ACHN (cell line): ENCODE data around the gene MAPT.
A peak's percentile ranks its signal among the peaks of the same experiment; 100 is the strongest.
"Not testable (repeated sequence)": the region's sequence is repeated elsewhere in the genome, so short reads cannot be mapped to it uniquely, and the experiment has no call there.

Experiments
- DNase-seq: peaks from one replicate; pipeline ENCODE4 v3.0.0-alpha.2; 2015
- in situ Hi-C: cut with HindIII; loops from 2 replicates; pipeline ENCODE4 v1.10.0; 2017; ENCODE audit warnings: low sequenced_read_pairs, low pct_ligation_motif_present, low pct_unique_long_range_greater_than_20kb

The MAPT gene

DNA sequence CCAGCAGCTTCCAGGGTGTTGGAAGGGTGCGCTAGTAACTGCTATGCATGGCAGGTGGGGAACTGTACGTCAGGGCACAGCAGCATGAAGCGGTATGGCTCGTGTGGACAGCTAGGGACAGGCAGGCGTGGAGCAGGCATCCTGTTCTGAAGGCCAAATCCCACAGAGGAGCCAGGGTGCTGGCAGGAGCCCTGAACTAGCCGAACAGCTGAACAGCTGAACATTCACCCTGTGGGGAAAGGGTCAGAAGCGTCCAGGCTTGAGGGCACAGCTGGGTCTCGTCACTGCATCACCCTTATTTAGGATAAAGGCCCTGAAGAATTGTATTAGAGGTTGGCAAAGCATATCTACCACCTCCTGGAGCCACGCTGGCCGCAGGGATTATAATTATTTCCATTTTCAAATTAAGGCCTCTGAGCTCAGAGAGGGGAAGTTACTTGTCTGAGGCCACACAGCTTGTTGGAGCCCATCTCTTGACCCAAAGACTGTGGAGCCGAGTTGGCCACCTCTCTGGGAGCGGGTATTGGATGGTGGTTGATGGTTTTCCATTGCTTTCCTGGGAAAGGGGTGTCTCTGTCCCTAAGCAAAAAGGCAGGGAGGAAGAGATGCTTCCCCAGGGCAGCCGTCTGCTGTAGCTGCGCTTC, 101.4 kb downstream of the MAPT start:
- in situ Hi-C loops: no loop called here
- DNase-seq: no peak

DNA sequence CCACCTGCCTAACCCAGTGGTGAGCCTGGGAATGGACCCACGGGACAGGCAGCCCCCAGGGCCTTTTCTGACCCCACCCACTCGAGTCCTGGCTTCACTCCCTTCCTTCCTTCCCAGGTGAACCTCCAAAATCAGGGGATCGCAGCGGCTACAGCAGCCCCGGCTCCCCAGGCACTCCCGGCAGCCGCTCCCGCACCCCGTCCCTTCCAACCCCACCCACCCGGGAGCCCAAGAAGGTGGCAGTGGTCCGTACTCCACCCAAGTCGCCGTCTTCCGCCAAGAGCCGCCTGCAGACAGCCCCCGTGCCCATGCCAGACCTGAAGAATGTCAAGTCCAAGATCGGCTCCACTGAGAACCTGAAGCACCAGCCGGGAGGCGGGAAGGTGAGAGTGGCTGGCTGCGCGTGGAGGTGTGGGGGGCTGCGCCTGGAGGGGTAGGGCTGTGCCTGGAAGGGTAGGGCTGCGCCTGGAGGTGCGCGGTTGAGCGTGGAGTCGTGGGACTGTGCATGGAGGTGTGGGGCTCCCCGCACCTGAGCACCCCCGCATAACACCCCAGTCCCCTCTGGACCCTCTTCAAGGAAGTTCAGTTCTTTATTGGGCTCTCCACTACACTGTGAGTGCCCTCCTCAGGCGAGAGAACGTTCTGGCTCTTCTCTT, 102.1 kb downstream of the MAPT start:
- DNase-seq: no peak
- in situ Hi-C loops: no loop called here

DNA sequence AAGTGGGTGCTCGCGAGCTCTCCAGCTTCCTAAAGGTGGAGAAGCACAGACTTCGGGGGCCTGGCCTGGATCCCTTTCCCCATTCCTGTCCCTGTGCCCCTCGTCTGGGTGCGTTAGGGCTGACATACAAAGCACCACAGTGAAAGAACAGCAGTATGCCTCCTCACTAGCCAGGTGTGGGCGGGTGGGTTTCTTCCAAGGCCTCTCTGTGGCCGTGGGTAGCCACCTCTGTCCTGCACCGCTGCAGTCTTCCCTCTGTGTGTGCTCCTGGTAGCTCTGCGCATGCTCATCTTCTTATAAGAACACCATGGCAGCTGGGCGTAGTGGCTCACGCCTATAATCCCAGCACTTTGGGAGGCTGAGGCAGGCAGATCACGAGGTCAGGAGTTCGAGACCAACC, 102.8 kb downstream of the MAPT start:
- in situ Hi-C loops: no loop called here

DNA sequence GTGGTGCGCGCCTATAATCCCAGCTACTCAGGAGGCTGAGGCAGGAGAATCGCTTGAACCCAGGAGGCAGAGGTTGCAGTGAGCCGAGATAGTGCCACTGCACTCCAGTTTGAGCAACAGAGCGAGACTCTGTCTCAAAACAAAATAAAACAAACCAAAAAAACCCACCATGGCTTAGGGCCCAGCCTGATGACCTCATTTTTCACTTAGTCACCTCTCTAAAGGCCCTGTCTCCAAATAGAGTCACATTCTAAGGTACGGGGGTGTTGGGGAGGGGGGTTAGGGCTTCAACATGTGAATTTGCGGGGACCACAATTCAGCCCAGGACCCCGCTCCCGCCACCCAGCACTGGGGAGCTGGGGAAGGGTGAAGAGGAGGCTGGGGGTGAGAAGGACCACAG, 103.3 kb downstream of the MAPT start:
- no peak for DNase-seq

More for the DNA sequence above, 102.8 kb downstream of the MAPT start:
- DNase-seq: no peak

DNA sequence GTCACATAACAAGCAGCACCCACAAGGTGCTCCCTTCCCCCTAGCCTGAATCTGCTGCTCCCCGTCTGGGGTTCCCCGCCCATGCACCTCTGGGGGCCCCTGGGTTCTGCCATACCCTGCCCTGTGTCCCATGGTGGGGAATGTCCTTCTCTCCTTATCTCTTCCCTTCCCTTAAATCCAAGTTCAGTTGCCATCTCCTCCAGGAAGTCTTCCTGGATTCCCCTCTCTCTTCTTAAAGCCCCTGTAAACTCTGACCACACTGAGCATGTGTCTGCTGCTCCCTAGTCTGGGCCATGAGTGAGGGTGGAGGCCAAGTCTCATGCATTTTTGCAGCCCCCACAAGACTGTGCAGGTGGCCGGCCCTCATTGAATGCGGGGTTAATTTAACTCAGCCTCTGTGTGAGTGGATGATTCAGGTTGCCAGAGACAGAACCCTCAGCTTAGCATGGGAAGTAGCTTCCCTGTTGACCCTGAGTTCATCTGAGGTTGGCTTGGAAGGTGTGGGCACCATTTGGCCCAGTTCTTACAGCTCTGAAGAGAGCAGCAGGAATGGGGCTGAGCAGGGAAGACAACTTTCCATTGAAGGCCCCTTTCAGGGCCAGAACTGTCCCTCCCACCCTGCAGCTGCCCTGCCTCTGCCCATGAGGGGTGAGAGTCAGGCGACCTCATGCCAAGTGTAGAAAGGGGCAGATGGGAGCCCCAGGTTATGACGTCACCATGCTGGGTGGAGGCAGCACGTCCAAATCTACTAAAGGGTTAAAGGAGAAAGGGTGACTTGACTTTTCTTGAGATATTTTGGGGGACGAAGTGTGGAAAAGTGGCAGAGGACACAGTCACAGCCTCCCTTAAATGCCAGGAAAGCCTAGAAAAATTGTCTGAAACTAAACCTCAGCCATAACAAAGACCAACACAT, 104.9 kb downstream of the MAPT start, which contains the start of gene STH:
Gene STH (plus strand): TSS at position 264 of the 913 bp plus-strand sequence. CDS start 30 bp downstream, at position 294.
- in situ Hi-C loops: no loop called here
- DNase-seq: no peak

More for the DNA sequence above, 103.3 kb downstream of the MAPT start:
- in situ Hi-C loops: no loop called here

DNA sequence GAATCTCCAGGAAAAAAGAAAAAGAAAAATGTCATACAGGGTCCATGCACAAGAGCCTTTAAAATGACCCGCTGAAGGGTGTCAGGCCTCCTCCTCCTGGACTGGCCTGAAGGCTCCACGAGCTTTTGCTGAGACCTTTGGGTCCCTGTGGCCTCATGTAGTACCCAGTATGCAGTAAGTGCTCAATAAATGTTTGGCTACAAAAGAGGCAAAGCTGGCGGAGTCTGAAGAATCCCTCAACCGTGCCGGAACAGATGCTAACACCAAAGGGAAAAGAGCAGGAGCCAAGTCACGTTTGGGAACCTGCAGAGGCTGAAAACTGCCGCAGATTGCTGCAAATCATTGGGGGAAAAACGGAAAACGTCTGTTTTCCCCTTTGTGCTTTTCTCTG, 105.5 kb downstream of the MAPT start:
- DNase-seq: no peak
- in situ Hi-C loops: no loop called here

DNA sequence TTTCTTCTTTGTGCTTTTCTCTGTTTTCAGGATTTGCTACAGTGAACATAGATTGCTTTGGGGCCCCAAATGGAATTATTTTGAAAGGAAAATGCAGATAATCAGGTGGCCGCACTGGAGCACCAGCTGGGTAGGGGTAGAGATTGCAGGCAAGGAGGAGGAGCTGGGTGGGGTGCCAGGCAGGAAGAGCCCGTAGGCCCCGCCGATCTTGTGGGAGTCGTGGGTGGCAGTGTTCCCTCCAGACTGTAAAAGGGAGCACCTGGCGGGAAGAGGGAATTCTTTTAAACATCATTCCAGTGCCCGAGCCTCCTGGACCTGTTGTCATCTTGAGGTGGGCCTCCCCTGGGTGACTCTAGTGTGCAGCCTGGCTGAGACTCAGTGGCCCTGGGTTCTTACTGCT, 105.9 kb downstream of the MAPT start:
- no peak for DNase-seq
- in situ Hi-C loops: no loop called here

DNA sequence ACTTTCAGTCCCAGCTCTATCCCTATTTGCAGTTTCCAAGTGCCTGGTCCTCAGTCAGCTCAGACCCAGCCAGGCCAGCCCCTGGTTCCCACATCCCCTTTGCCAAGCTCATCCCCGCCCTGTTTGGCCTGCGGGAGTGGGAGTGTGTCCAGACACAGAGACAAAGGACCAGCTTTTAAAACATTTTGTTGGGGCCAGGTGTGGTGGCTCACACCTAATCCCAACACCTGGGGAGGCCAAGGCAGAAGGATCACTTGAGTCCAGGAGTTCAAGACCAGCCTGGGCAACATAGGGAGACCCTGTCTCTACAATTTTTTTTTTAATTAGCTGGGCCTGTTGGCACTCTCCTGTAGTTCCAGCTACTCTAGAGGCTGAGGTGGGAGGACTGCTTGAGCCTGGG, 106.4 kb downstream of the MAPT start:
- in situ Hi-C loops: no loop called here
- no peak for DNase-seq

DNA sequence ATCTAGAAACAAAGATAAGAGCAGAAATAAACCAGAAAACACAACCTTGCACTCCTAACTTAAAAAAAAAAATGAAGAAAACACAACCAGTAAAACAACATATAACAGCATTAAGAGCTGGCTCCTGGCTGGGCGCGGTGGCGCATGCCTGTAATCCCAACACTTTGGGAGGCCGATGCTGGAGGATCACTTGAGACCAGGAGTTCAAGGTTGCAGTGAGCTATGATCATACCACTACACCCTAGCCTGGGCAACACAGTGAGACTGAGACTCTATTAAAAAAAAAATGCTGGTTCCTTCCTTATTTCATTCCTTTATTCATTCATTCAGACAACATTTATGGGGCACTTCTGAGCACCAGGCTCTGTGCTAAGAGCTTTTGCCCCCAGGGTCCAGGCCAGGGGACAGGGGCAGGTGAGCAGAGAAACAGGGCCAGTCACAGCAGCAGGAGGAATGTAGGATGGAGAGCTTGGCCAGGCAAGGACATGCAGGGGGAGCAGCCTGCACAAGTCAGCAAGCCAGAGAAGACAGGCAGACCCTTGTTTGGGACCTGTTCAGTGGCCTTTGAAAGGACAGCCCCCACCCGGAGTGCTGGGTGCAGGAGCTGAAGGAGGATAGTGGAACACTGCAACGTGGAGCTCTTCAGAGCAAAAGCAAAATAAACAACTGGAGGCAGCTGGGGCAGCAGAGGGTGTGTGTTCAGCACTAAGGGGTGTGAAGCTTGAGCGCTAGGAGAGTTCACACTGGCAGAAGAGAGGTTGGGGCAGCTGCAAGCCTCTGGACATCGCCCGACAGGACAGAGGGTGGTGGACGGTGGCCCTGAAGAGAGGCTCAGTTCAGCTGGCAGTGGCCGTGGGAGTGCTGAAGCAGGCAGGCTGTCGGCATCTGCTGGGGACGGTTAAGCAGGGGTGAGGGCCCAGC, 107.3 kb downstream of the MAPT start:
- in situ Hi-C loops: no loop called here
- no peak for DNase-seq

DNA sequence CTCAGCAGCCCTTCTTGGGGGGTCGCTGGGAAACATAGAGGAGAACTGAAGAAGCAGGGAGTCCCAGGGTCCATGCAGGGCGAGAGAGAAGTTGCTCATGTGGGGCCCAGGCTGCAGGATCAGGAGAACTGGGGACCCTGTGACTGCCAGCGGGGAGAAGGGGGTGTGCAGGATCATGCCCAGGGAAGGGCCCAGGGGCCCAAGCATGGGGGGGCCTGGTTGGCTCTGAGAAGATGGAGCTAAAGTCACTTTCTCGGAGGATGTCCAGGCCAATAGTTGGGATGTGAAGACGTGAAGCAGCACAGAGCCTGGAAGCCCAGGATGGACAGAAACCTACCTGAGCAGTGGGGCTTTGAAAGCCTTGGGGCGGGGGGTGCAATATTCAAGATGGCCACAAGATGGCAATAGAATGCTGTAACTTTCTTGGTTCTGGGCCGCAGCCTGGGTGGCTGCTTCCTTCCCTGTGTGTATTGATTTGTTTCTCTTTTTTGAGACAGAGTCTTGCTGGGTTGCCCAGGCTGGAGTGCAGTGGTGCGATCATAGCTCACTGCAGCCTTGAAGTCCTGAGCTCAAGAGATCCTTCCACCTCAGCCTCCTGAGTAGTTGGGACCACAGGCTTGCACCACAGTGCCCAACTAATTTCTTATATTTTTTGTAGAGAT, 108.1 kb downstream of the MAPT start:
- in situ Hi-C loops: no loop called here

DNA sequence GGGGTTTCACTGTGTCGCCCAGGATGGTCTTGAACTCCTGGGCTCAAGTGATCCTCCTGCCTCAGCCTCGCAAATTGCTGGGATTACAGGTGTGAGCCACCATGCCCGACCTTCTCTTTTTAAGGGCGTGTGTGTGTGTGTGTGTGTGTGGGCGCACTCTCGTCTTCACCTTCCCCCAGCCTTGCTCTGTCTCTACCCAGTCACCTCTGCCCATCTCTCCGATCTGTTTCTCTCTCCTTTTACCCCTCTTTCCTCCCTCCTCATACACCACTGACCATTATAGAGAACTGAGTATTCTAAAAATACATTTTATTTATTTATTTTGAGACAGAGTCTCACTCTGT, 108.6 kb downstream of the MAPT start:
- in situ Hi-C loops: no loop called here
- DNase-seq: no peak

More for the DNA sequence above, 108.1 kb downstream of the MAPT start:
- peak; percentile 66 for DNase-seq

DNA sequence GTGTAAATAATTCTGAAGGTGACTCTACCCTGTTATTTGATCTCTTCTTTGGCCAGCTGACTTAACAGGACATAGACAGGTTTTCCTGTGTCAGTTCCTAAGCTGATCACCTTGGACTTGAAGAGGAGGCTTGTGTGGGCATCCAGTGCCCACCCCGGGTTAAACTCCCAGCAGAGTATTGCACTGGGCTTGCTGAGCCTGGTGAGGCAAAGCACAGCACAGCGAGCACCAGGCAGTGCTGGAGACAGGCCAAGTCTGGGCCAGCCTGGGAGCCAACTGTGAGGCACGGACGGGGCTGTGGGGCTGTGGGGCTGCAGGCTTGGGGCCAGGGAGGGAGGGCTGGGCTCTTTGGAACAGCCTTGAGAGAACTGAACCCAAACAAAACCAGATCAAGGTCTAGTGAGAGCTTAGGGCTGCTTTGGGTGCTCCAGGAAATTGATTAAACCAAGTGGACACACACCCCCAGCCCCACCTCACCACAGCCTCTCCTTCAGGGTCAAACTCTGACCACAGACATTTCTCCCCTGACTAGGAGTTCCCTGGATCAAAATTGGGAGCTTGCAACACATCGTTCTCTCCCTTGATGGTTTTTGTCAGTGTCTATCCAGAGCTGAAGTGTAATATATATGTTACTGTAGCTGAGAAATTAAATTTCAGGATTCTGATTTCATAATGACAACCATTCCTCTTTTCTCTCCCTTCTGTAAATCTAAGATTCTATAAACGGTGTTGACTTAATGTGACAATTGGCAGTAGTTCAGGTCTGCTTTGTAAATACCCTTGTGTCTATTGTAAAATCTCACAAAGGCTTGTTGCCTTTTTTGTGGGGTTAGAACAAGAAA, 109.8 kb downstream of the MAPT start:
- in situ Hi-C loops: no loop called here
- no peak for DNase-seq

DNA sequence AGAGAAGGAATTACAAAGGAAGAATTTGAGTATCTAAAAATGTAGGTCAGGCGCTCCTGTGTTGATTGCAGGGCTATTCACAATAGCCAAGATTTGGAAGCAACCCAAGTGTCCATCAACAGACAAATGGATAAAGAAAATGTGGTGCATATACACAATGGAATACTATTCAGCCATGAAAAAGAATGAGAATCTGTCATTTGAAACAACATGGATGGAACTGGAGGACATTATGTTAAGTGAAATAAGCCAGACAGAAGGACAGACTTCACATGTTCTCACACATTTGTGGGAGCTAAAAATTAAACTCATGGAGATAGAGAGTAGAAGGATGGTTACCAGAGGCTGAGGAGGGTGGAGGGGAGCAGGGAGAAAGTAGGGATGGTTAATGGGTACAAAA, 111.7 kb downstream of the MAPT start:
- in situ Hi-C loops, DNase-seq: not testable (repeated sequence)

DNA sequence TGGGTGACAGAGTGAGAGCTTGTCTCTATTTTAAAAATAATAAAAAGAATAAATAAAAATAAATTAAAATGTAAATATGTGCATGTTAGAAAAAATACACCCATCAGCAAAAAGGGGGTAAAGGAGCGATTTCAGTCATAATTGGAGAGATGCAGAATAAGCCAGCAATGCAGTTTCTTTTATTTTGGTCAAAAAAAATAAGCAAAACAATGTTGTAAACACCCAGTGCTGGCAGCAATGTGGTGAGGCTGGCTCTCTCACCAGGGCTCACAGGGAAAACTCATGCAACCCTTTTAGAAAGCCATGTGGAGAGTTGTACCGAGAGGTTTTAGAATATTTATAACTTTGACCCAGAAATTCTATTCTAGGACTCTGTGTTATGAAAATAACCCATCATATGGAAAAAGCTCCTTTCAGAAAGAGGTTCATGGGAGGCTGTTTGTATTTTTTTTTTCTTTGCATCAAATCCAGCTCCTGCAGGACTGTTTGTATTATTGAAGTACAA, 113.2 kb downstream of the MAPT start:
- in situ Hi-C loops: no loop called here
- DNase-seq: no peak

DNA sequence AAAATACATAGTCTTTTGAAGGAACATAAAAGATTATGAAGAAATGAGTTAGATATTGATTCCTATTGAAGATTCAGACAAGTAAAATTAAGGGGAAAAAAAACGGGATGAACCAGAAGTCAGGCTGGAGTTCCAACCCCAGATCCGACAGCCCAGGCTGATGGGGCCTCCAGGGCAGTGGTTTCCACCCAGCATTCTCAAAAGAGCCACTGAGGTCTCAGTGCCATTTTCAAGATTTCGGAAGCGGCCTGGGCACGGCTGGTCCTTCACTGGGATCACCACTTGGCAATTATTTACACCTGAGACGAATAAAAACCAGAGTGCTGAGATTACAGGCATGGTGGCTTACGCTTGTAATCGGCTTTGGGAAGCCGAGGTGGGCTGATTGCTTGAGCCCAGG, 114.2 kb downstream of the MAPT start:
- no peak for DNase-seq
- in situ Hi-C loops: no loop called here

DNA sequence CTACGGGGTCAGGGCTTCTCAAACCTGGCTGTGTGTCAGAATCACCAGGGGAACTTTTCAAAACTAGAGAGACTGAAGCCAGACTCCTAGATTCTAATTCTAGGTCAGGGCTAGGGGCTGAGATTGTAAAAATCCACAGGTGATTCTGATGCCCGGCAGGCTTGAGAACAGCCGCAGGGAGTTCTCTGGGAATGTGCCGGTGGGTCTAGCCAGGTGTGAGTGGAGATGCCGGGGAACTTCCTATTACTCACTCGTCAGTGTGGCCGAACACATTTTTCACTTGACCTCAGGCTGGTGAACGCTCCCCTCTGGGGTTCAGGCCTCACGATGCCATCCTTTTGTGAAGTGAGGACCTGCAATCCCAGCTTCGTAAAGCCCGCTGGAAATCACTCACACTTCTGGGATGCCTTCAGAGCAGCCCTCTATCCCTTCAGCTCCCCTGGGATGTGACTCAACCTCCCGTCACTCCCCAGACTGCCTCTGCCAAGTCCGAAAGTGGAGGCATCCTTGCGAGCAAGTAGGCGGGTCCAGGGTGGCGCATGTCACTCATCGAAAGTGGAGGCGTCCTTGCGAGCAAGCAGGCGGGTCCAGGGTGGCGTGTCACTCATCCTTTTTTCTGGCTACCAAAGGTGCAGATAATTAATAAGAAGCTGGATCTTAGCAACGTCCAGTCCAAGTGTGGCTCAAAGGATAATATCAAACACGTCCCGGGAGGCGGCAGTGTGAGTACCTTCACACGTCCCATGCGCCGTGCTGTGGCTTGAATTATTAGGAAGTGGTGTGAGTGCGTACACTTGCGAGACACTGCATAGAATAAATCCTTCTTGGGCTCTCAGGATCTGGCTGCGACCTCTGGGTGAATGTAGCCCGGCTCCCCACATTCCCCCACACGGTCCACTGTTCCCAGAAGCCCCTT, 115.6 kb downstream of the MAPT start:
- in situ Hi-C loops: no loop called here
- DNase-seq: no peak
